SJCRH30 (cell line): ENCODE measurements around the gene RAI14. TPM values are rescaled to one million over a fixed set of nuclear protein-coding genes. Genes with fewer than 3 reads are reported as not detected.

Experiments
- DNase-seq, 2 experiments: peaks; one replicate each; pipeline ENCODE4 v3.0.0-alpha.2; 2015 to 2020
- H3K27ac ChIP-seq: fragments of 250-450 bp; sonication (Bioruptor Pico); 2 replicates; pipeline ENCODE4 v1.5.1; 2020; ENCODE audit warnings: mild to moderate bottlenecking, moderate library complexity
- H3K27me3 ChIP-seq: fragments of 250-450 bp; sonication (Bioruptor Pico); 2 replicates; pipeline ENCODE4 v1.5.1; 2020; ENCODE audit warnings: mild to moderate bottlenecking, moderate library complexity
- H3K36me3 ChIP-seq: fragments of 250-450 bp; sonication (Bioruptor Pico); 2 replicates; pipeline ENCODE4 v1.5.1; 2020; ENCODE audit warnings: mild to moderate bottlenecking, moderate library complexity
- H3K4me1 ChIP-seq: fragments of 250-450 bp; sonication (Bioruptor Pico); 2 replicates; pipeline ENCODE4 v1.5.1; 2020; ENCODE audit warnings: mild to moderate bottlenecking, moderate library complexity
- H3K4me3 ChIP-seq: fragments of 250-450 bp; sonication (Bioruptor Pico); 2 replicates; pipeline ENCODE4 v1.5.1; 2020; ENCODE audit warnings: mild to moderate bottlenecking, moderate library complexity
- H3K9me3 ChIP-seq: fragments of 250-450 bp; sonication (Bioruptor Pico); replicated peaks from 2 replicates; pipeline ENCODE4 v1.5.1; 2020; ENCODE audit warnings: mild to moderate bottlenecking, moderate library complexity
- total RNA-seq: library from RNA; depleted of rRNA; stranded (reverse); fragments of >200 nt; shearing (Covaris generic); gene quantifications from 2 replicates; pipeline ENCODE4 v1.2.3, GENCODE V29; 2014; rRNA removed

RAI14 gene
- 67.4 and 74.4 TPM in 2 replicates for total RNA-seq

GRCh38 chr5:34656001-34656699 lies at the start of gene RAI14:
TSS of gene RAI14 (plus strand) at chr5:34656328. CDS start at chr5:34686920, 30,592 bp downstream.
- DNase-seq, result peak; percentile 88
- peak within 1 kb of the TSS; percentile 96 for H3K4me3 ChIP-seq
- H3K36me3 ChIP-seq, result no peaks in the 10 kb centered on the region
- H3K27me3 ChIP-seq, result no peaks in the 10 kb centered on the region
- H3K4me1 ChIP-seq, result peaks cover 9% of the 10 kb centered on the region
- peak within 1 kb of the TSS; percentile 66 for H3K27ac ChIP-seq
- no peaks in the 10 kb centered on the region for H3K9me3 ChIP-seq

- peak overlapping the region; percentile 83 for H3K27ac ChIP-seq
- H3K27me3 ChIP-seq, result no peaks in the 10 kb centered on the region
- H3K4me3 ChIP-seq, result no peak overlapping the region
- no peaks in the 10 kb centered on the region for H3K9me3 ChIP-seq
- H3K4me1 ChIP-seq, result peaks cover 41% of the 10 kb centered on the region
- DNase-seq, result no peak
- H3K36me3 ChIP-seq, result no peaks in the 10 kb centered on the region
Measured at GRCh38 chr5:34608368-34608767, 47.8 kb upstream of the RAI14 start.

- Histone ChIP-seq H3K9me3 (no peaks in the 10 kb centered on the region), H3K36me3 (no peaks in the 10 kb centered on the region), H3K4me3 (no peak overlapping the region), H3K27me3 (no peaks in the 10 kb centered on the region), H3K4me1 (peaks cover 37% of the 10 kb centered on the region), H3K27ac (peak overlapping the region; percentile 83)
- DNase-seq, result peak; percentile 17 to 60
Measured at GRCh38 chr5:34608859-34609648, 47.1 kb upstream of the RAI14 start.

- DNase-seq, result peak; percentile 52 to 58
- Histone ChIP-seq H3K9me3 (no peaks in the 10 kb centered on the region), H3K27me3 (no peaks in the 10 kb centered on the region), H3K4me3 (no peak overlapping the region), H3K36me3 (no peaks in the 10 kb centered on the region), H3K4me1 (peaks cover 37% of the 10 kb centered on the region), H3K27ac (peak overlapping the region; percentile 83)
Measured at GRCh38 chr5:34609951-34610441, 46.1 kb upstream of the RAI14 start.

- peak overlapping the region; percentile 83 for H3K27ac ChIP-seq
- H3K4me3 ChIP-seq, result no peak overlapping the region
- no peaks in the 10 kb centered on the region for H3K27me3 ChIP-seq
- DNase-seq, result no peak
- H3K4me1 ChIP-seq, result peaks cover 37% of the 10 kb centered on the region
- no peaks in the 10 kb centered on the region for H3K36me3 ChIP-seq
- no peaks in the 10 kb centered on the region for H3K9me3 ChIP-seq
Measured at GRCh38 chr5:34610546-34610945, 45.6 kb upstream of the RAI14 start.

GRCh38 chr5:34611464-34612415 lies 44.4 kb upstream of the RAI14 start:
- Histone ChIP-seq H3K9me3 (no peaks in the 10 kb centered on the region), H3K4me3 (no peak overlapping the region), H3K27me3 (no peaks in the 10 kb centered on the region), H3K27ac (peak overlapping the region; percentile 83; the same call in 1 of the 2 replicates), H3K36me3 (no peaks in the 10 kb centered on the region), H3K4me1 (peaks cover 37% of the 10 kb centered on the region)
- DNase-seq, result peak in 1 of 2 experiments; percentile 19

GRCh38 chr5:34616651-34617050 lies 39.5 kb upstream of the RAI14 start:
- DNase-seq, result no peak
- H3K4me1 ChIP-seq, result peaks cover under 1% of the 10 kb centered on the region; the same call in 1 of the 2 replicates
- no peaks in the 10 kb centered on the region for H3K27me3 ChIP-seq
- H3K4me3 ChIP-seq, result no peak overlapping the region
- no peak overlapping the region for H3K27ac ChIP-seq
- H3K36me3 ChIP-seq, result no peaks in the 10 kb centered on the region
- H3K9me3 ChIP-seq, result no peaks in the 10 kb centered on the region

GRCh38 chr5:34618371-34619065 lies 37.6 kb upstream of the RAI14 start:
- Histone ChIP-seq H3K9me3 (no peaks in the 10 kb centered on the region), H3K27ac (no peak overlapping the region), H3K4me1 (no peaks in the 10 kb centered on the region), H3K27me3 (no peaks in the 10 kb centered on the region), H3K4me3 (no peak overlapping the region), H3K36me3 (no peaks in the 10 kb centered on the region)
- DNase-seq, result no peak

GRCh38 chr5:34620185-34620584 lies 35.9 kb upstream of the RAI14 start:
- DNase-seq, result no peak
- no peaks in the 10 kb centered on the region for H3K4me1 ChIP-seq
- no peaks in the 10 kb centered on the region for H3K36me3 ChIP-seq
- H3K27me3 ChIP-seq, result no peaks in the 10 kb centered on the region
- H3K9me3 ChIP-seq, result no peaks in the 10 kb centered on the region
- no peak overlapping the region for H3K27ac ChIP-seq
- no peak overlapping the region for H3K4me3 ChIP-seq

- H3K4me3 ChIP-seq, result no peak overlapping the region
- no peaks in the 10 kb centered on the region; the same call in 1 of the 2 replicates for H3K4me1 ChIP-seq
- H3K27me3 ChIP-seq, result no peaks in the 10 kb centered on the region
- no peaks in the 10 kb centered on the region for H3K9me3 ChIP-seq
- no peaks in the 10 kb centered on the region for H3K36me3 ChIP-seq
- no peak for DNase-seq
- H3K27ac ChIP-seq, result no peak overlapping the region
Measured at GRCh38 chr5:34621277-34622097, 34.6 kb upstream of the RAI14 start.

- DNase-seq, result no peak
Measured at GRCh38 chr5:34622098-34622400, 34.1 kb upstream of the RAI14 start.

GRCh38 chr5:34624691-34625090 lies 31.4 kb upstream of the RAI14 start:
- H3K9me3 ChIP-seq, result 0 out of 2 replicates have a peak, but pooled peaks cover 3% of the 10 kb centered on the region
- no peaks in the 10 kb centered on the region for H3K36me3 ChIP-seq
- no peak overlapping the region for H3K27ac ChIP-seq
- peaks cover 8% of the 10 kb centered on the region for H3K4me1 ChIP-seq
- no peaks in the 10 kb centered on the region for H3K27me3 ChIP-seq
- no peak overlapping the region for H3K4me3 ChIP-seq
- no peak for DNase-seq

More at GRCh38 chr5:34622098-34622400, 34.1 kb upstream of the RAI14 start:
- Histone ChIP-seq H3K4me3 (no peak overlapping the region), H3K27ac (no peak overlapping the region), H3K27me3 (no peaks in the 10 kb centered on the region), H3K9me3 (no peaks in the 10 kb centered on the region), H3K36me3 (no peaks in the 10 kb centered on the region), H3K4me1 (no peaks in the 10 kb centered on the region; the same call in 1 of the 2 replicates)

- Histone ChIP-seq H3K27me3 (no peaks in the 10 kb centered on the region), H3K36me3 (no peaks in the 10 kb centered on the region), H3K27ac (no peak overlapping the region), H3K4me1 (peaks cover 8% of the 10 kb centered on the region), H3K9me3 (peaks cover 3% of the 10 kb centered on the region; the same call in 1 of the 2 replicates), H3K4me3 (no peak overlapping the region)
- DNase-seq, result no peak
Measured at GRCh38 chr5:34625246-34625645, 30.9 kb upstream of the RAI14 start.
